Omental fat pad (tissue), 4 donors: ENCODE data around the gene TMBIM6. TPM values are rescaled to one million over a fixed set of nuclear protein-coding genes. Genes with fewer than 3 reads are reported as not detected.
"Not testable (repeated sequence)": the region's sequence is repeated elsewhere in the genome, so short reads cannot be mapped to it uniquely, and the experiment has no call there.

Source experiments
- ATAC-seq: fragments of 150-250 bp; one replicate; pipeline ENCODE4 v1.9.1; 2016; ENCODE audit warnings: mild to moderate bottlenecking, moderate library complexity; ENCODE audit not compliant: low FRiP score
- DNase-seq: peaks from one replicate; pipeline ENCODE4 v3.0.0-alpha.2; 2019; ENCODE audit warnings: low spot score
- total RNA-seq, 4 donors: library from RNA; depleted of rRNA; stranded (reverse); fragments of >200 nt; gene quantifications; one replicate each; pipeline ENCODE4 v1.1.0, GENCODE V29; 2016
- TF ChIP-seq, protein P1 (sequence below), 3 donors: fragments of 450-650 bp; IDR thresholded peaks; one replicate each; pipeline ENCODE4 v1.5.1; 2016 to 2017; ENCODE audit warnings: antibody characterized with exemption in 3 of 3, mild to moderate bottlenecking in 3 of 3, moderate library complexity in 2 of 3

Gene TMBIM6
- total RNA-seq, 4 donors from 2014 or later: 337 to 481 (median 397) TPM

DNA sequence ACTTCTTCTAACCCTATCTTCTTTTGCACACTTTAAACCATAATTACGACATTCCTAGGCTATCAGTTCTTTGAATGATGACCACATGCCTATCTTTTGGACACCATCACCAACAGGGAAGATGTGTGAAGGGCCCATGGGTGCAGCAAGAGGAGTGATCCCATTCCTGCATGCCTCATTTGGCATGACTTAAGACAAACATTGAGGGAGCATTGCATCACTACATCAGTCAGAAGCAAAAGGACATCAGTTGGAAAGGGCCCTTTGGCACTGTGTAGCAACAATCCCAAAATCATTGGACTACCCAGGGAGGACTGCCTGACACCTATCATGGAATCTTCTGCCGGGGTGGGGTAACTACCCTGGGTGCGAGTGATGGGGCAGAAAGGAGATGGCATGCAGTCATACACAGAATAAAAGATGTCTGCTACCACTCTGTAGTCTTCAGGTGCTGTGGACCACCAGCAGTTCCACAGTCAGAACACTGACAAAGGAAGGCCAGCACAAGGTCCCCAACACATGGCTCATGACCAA is 10.7 kb upstream of the TMBIM6 start:
- ATAC-seq: peak; percentile 37
- DNase-seq: no peak
- TF ChIP-seq, protein P1, sequence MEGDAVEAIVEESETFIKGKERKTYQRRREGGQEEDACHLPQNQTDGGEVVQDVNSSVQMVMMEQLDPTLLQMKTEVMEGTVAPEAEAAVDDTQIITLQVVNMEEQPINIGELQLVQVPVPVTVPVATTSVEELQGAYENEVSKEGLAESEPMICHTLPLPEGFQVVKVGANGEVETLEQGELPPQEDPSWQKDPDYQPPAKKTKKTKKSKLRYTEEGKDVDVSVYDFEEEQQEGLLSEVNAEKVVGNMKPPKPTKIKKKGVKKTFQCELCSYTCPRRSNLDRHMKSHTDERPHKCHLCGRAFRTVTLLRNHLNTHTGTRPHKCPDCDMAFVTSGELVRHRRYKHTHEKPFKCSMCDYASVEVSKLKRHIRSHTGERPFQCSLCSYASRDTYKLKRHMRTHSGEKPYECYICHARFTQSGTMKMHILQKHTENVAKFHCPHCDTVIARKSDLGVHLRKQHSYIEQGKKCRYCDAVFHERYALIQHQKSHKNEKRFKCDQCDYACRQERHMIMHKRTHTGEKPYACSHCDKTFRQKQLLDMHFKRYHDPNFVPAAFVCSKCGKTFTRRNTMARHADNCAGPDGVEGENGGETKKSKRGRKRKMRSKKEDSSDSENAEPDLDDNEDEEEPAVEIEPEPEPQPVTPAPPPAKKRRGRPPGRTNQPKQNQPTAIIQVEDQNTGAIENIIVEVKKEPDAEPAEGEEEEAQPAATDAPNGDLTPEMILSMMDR (IDR thresholded peaks at IDR 0.05): no peak

DNA sequence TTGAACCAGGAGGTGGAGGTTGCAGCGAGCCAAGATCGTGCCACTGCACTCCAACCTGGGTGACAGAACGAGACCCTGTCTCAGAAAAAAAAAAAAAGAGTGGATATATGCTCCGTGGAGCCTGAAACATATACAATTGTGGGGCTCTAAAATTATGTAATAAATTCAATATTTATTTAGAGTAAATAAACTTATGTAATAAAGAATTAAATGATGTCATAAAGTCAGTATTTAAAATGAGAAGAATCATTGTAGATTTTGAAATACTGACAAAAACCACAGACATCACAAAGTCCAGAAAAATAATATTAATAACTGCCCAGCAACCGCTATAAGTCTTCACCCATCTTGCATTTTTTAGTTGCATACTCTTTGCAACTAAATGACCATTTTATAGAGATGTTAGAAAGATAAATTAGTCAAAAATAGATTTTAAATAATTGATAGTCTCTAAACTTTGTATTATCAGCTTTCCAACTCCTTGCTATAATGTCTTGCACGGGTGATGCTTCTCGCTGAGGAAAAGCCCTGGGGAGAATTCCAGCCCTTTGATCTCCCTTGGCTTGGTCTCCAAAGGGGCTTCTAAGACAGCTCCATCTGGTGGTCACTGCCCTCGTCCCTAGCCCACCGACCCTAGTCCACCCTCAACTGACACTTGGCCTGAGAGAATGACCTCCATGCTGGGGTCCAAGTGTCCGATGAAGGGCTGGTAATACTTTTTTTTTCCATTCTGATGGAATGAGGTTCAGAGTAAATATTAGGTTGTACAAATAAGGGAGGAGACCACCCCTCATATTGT is 7.9 kb upstream of the TMBIM6 start:
- DNase-seq: no peak

DNA sequence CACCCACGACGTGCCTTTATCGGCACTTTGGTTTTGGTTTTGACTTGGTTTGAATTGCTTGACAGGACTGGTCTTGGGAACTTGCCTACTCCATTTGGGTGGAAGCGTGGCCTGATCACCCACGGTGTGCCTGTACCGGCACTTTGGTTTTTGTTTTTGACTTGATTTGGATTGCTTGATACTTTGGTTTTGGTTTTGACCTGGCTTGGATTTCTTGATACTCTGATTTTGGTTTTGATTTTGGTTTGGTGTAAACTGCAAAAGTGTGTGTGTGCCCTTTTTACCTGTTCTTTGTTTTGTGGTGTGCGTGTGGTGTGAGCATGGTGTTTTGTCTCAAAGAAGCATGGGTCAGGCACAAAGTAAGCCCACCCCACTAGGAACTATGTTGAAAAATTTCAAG is 6.5 kb upstream of the TMBIM6 start:
- not testable (repeated sequence) for DNase-seq, ATAC-seq

More for the DNA sequence above, 7.9 kb upstream of the TMBIM6 start:
- TF ChIP-seq, protein P1 (IDR thresholded peaks at IDR 0.05): no peak
- no peak for ATAC-seq

DNA sequence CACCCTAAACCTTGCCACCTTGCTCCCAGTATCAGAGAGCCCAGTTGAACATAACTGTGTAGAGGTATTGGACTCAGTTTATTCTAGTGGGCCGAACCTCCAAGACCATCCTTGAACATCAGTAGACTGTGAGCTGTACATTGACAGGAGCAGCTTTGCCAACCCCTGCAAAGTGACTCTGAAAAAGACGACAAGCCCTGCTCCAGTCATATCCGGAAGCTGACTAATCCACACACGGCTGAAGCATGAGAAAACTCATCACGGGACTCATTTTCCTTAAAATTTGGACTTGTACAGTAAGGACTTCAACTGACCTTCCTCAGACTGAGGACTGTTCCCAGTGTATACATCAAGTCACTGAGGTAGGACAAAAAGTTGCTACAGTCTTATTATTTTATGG is 2.6 kb upstream of the TMBIM6 start:
- DNase-seq, ATAC-seq: not testable (repeated sequence)

DNA sequence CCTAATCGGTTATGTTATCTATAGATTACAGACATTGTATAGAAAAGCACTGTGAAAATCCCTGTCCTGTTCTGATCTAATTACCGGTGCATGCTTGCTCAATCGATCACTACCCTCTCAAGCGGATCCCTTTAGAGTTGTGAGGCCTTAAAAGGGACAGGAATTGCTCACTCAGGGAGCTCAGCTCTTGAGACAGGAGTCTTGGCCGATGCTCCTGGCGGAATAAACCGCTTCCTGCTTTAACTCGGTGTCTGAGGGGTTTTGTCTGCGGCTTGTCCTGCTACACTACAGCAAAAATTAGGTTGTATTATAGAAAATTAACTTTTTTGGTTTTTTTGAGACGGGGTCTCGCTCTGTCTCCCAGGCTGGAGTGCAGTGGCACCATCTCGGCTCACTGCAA is 1.1 kb upstream of the TMBIM6 start:
- not testable (repeated sequence) for DNase-seq, ATAC-seq

DNA sequence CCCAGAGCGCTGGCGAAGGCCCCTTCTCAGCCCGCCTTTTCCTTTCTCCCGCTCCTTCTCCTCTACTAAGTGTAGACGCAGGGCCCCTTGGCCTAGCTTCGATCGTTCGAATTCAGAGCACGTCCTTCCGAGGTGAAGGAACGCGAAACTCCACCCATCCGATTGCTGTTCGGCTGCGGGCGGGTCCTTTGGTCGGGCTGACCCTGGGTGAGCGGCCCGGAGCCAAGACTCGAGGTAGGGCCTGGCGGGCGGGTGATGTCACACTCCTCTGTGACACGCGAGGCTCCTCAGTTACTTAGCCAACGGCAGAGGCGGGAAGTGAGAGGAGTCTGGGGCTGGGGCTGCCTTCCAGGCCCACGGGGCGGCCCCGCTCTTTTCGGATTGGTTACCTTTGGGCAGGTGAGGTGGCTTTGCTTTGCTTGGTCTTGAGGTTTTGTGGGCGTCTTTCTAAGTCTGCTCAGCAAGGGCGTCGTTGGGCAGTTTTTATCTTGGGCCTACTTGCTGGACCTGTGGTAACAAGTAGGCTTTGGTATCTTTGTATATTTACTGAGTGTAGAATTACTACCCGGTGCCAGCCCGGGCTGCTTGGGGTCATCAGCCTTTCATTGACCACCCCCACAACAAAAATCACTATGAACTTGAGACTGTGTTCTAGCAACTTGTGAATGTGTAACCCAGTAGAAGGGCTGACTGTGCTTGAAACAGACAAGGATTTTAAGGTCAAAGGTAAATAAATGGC is 694 bp downstream of the TMBIM6 start:
- ATAC-seq: peak; percentile 86
- TF ChIP-seq, protein P1 (IDR thresholded peaks at IDR 0.05): no peak
- DNase-seq: peak; percentile 78

DNA sequence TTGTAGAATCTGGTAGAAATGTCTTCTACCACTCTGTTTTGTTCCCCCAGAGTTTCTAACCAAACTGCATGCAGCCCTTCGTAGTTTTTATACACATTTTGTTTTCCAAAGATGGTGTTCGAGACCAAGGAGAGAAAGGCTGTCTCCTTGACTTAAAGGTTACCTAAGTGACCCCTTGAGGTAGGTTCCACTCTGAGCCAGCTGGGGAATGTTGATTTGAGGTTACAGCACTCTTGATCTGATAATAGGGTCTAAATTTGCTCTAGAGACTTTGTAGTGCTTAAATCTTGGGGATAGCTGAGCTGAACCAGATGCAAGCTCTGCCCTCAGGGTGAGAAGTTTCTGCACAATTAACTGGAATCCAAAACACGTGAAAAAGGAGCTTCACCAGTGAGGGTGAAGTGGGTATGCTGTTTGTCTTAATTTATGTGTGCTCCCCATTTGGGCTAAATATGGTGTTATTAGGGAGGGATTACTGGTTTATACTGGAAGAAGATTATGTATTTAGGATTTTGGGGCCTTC is 3.1 kb downstream of the TMBIM6 start:
- TF ChIP-seq, protein P1 (IDR thresholded peaks at IDR 0.05): no peak
- ATAC-seq (no peak), DNase-seq (no peak)

DNA sequence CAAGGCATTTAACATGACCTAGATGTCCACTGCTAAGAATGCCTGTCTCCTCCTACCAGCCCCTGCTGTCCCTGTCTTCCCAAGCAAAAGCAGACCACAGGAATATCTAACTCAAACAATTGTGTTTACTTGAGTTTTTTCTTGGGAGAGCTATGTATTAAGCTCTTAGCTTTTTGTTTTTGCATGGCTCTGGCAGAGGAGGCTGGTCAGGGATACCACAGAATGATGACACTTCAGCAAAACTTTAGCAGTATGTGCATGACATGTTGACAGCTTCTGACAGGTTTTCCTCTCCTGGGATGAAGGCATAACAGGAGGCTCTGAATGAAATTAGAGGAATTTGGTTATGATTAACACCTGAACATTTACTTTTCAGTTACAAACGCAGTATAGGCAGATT is 6.9 kb downstream of the TMBIM6 start:
- DNase-seq: no peak
- no peak for ATAC-seq
- TF ChIP-seq, protein P1 (IDR thresholded peaks at IDR 0.05): no peak
